NCI-H1694 treated with DMSO at 0.1 percent for 48 hours (cell line): Measurements from ENCODE around the gene HYAL2.

Experiments
- DNase-seq: peaks from one replicate; lab custom pipeline; 2025; lab: John Stamatoyannopoulos, UW

Gene HYAL2

GRCh38 chr3:50303013-50303815 lies 19.3 kb downstream of the HYAL2 start, which contains the start of gene HYAL1:
Gene HYAL1 (minus strand): TSS chr3:50303574. CDS start chr3:50302956, 618 bp downstream.
- DNase-seq, result no peak

- DNase-seq, result no peak
Measured at GRCh38 chr3:50302095-50303012, 20.2 kb downstream of the HYAL2 start.

- DNase-seq, result no peak
Measured at GRCh38 chr3:50300681-50301254, 21.8 kb downstream of the HYAL2 start.

GRCh38 chr3:50299929-50300680 lies 22.4 kb downstream of the HYAL2 start:
- no peak for DNase-seq

- DNase-seq, result no peak
Measured at GRCh38 chr3:50299638-50299928, 23.0 kb downstream of the HYAL2 start.

- DNase-seq, result peak; percentile 78
Measured at GRCh38 chr3:50298836-50299637, 23.5 kb downstream of the HYAL2 start, which contains the start of the genes HYAL3 and NAA80. Gene HYAL3 (minus strand): TSS chr3:50299405. CDS start chr3:50295602, 3,803 bp downstream. Gene NAA80 (minus strand): TSS chr3:50299405. CDS start chr3:50297463, 1,942 bp downstream.

- DNase-seq, result no peak
Measured at GRCh38 chr3:50297896-50298725, 24.4 kb downstream of the HYAL2 start.

- no peak for DNase-seq
Measured at GRCh38 chr3:50297384-50297775, 25.2 kb downstream of the HYAL2 start.

- DNase-seq, result no peak
Measured at GRCh38 chr3:50296721-50297383, 25.7 kb downstream of the HYAL2 start.

GRCh38 chr3:50295553-50296431 lies 26.8 kb downstream of the HYAL2 start:
- DNase-seq, result no peak

GRCh38 chr3:50294492-50295403 lies 27.8 kb downstream of the HYAL2 start:
- no peak for DNase-seq

GRCh38 chr3:50294089-50294488 lies 28.5 kb downstream of the HYAL2 start:
- no peak for DNase-seq

GRCh38 chr3:50293079-50293801 lies 29.3 kb downstream of the HYAL2 start:
- DNase-seq, result no peak

- peak; percentile 76 for DNase-seq
Measured at GRCh38 chr3:50292159-50293078, 30.1 kb downstream of the HYAL2 start, which contains the start of gene IFRD2. Gene IFRD2 (minus strand): TSS chr3:50292429. CDS start chr3:50292274, 155 bp downstream.

GRCh38 chr3:50290161-50290641 lies 32.3 kb downstream of the HYAL2 start:
- DNase-seq, result no peak
